Activated naive CD4-positive, alpha-beta T cell treated with Interleukin-2 at 50 U/mL for 16 hours (primary cell): ENCODE results near the gene DOCK2.

Source experiments
- DNase-seq: peaks from one replicate; pipeline ENCODE4 v3.0.0-alpha.2; 2020

Gene DOCK2

GRCh38 chr5:169695025-169695625 is 58.0 kb downstream of the DOCK2 start:
- no peak for DNase-seq

DNA sequence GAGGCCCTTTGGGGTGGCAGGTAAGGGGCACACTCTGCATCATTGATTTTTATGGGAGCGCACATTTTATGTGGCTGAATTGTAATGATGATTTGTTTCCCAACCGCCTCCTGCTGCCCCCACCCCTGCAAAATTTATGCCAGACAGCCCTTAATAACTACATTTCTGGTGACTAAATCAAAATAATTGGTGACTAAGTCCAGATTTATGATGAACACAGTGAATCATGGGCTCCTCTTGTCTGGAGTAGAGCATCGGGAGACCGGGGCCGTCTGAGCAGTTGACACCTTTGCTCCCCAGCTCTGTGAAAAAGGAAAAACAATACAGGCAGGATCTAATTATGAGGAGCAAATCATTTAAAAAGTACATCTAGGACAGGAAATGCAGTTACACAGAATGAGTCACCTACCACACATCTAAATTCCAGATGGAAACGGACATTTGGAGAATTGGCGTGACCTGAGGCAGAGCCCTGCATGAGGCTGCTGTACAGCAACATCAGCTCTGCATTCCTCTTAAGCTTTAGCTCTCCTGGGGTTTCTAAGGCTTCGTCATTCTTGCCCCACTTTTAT is 58.9 kb downstream of the DOCK2 start:
- DNase-seq = no peak

- DNase-seq = no peak
Measured at GRCh38 chr5:169696621-169697510, 59.8 kb downstream of the DOCK2 start.

DNA sequence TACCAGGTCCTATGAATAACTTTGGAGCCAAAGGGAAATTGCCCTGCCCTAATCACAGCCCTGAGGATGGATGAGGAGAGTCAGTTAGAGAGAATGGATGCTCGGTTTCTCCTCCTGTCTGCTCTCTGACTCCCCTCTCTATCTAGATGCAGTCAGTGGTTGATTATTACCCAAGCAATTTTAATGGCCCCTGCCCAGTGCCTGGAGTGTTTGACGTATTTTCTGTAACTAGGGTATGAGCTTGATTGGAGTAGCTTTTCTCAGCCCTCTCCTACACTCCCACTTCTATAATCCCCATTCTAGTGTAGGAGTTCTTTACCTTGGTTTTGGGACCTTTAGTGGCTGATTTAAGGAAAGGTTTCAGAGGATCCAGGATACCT is 60.4 kb downstream of the DOCK2 start:
- no peak for DNase-seq

DNA sequence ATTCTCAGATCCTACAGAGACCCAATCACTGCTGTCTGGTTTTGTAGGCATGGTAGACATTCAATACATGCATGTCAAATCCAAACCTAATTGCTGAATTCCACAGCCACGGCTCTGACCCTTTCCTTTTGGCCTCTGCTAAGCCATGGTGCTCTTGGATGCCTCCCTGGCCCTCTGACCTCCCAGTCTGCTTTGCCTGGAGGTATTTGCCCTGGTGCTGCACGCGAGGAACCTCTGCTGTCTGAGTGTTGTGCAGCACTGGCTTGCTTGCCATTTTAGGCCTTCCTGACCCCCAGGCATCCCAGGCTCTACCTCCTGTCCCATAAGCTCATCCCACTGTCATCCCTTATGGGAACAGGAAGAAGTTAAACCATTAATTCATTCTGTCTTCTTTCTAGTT is 60.9 kb downstream of the DOCK2 start:
- DNase-seq = no peak

DNA sequence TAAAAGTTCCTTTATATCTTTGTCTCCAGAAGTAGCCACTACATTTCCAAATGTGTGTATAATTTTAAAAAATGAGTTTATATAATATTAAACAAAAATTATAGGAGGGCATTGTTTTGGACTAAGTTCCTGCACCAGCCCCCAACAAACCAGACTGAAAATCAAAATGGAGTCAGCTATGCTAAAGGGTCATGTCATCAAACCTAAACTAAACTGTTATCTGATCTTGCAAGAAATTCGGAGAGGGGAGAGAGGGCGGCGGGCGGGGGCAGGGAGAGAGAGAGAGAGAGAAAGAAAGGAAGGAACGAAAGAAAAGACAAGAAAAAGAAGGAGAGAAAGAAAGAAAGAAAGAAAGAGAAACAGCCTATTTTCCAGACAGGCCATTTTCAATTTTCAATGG is 63.5 kb downstream of the DOCK2 start:
- DNase-seq = no peak

GRCh38 chr5:169701910-169702451 is 64.9 kb downstream of the DOCK2 start:
- no peak for DNase-seq

- no peak for DNase-seq
Measured at GRCh38 chr5:169702693-169703481, 65.8 kb downstream of the DOCK2 start.

DNA sequence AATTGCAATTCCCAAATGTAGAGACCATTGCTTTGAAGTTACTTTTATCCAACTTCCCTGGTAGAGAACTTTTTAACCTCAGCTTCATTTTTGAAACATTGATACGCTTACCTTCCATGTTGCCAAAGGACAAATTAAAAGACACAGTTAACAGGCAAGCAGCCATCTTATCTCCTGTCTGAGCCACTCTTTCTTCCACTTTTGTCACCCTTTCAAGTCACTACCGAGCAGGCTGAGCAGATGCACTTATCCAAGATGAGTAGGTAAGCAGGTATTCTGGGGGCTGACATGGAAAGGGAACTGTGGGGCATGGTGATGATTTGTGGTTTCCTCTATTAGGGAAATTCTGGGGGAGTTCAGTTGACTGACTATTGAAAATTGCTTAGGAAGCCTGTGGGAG is 66.7 kb downstream of the DOCK2 start:
- no peak for DNase-seq

GRCh38 chr5:169705322-169705721 is 68.2 kb downstream of the DOCK2 start:
- no peak for DNase-seq

DNA sequence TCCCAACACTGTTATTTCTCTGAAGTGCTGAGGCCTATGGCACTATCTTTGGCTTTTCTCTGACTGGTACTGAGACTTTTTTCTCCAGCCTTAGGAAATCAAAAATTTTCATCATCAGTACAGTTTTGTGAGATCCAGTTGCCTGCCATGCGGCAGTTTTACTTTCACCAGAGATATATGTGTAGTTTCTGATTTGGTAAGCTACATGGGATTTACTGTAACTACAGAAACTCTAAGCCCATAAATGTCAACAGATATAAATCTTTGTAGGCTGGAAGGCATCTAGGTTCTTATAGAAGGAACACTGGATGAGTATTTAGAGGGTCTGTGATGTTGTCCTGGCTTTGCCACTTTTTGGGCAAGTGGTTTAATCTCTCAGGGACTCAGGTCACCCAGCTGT is 69.0 kb downstream of the DOCK2 start:
- DNase-seq = no peak

DNA sequence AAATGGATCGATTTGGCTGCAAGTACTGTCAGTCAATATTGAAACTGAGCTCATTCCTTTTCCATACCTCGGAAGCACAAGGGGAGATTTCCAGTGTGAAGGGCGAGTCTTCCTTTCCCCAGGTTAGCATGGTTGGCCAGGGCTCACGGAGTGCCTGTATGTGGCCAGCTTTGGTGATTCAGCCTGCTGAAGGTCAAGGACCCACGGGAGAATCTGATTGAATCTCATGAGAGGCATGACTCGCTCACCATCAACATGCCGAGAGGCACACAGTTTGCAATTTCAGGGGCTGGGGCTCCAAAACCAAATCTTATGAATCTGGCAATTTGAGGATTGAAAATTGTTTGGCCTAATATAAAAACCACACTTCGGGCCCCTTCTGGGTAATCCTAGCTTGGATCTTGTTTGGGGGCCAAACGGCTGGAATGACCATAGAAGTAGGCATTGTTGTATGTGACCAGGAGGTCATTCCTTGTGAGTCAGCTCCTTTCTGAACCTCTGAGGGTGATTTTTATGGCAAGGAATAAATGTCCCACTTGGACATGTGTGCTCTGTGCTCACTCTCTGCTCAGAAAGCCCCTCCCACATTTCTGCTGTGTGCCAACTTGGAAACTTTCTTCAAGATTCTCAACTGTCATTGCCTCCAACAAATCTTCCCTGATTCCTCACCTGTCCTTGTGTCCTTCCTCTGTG is 69.8 kb downstream of the DOCK2 start:
- DNase-seq = no peak

GRCh38 chr5:169707686-169708085 is 70.6 kb downstream of the DOCK2 start:
- DNase-seq = no peak

- DNase-seq = no peak
Measured at GRCh38 chr5:169710675-169711074, 73.6 kb downstream of the DOCK2 start.

- DNase-seq = no peak
Measured at GRCh38 chr5:169711551-169712225, 74.6 kb downstream of the DOCK2 start.

DNA sequence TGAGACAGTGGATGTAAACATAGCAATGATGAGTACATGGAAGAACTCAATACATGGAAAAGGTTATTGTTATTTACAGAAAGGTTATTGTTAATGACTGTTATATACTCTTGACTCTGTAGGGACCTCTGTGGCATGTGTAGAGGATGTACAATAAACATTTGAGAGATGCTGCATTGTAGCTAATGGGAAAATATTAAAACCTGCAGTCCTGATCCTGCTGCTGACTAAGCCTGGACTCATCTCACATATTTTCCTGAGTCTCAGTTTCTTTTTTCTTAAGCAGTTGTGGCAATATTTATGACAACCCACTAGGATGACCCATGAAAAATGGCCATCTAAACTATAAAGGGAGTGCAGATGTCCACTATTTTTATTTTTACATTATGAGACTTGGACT is 75.4 kb downstream of the DOCK2 start:
- DNase-seq = no peak

DNA sequence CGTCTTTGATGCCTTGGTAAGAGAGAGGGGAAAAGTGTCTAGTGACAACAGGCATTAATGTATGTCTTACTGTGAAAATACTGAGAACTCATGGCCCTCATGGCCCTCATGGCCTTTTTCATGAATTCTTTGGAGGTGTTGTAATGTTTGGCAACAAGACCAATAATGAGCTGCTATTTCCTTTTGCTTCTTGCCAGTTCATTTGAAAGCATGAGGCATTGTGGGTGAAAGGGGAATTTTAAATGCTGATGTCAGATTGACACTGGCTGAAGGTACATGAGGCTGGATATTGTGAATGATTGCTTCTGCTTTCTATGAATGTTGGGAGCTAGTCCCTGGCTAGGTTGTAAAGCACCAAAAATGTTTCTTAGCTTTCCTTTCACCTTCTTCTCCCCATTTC is 79.2 kb downstream of the DOCK2 start:
- DNase-seq = no peak

GRCh38 chr5:169717288-169717687 is 80.2 kb downstream of the DOCK2 start:
- no peak for DNase-seq

GRCh38 chr5:169719360-169720314 is 82.6 kb downstream of the DOCK2 start:
- DNase-seq = no peak

- no peak for DNase-seq
Measured at GRCh38 chr5:169721771-169722170, 84.7 kb downstream of the DOCK2 start.
